ENCODE results near the gene ABCA8.
A peak's percentile ranks its signal among the peaks of the same experiment; 100 is the strongest.
"Not testable (repeated sequence)": the region's sequence is repeated elsewhere in the genome, so short reads cannot be mapped to it uniquely, and the experiment has no call there.

ABCA8 gene

DNA sequence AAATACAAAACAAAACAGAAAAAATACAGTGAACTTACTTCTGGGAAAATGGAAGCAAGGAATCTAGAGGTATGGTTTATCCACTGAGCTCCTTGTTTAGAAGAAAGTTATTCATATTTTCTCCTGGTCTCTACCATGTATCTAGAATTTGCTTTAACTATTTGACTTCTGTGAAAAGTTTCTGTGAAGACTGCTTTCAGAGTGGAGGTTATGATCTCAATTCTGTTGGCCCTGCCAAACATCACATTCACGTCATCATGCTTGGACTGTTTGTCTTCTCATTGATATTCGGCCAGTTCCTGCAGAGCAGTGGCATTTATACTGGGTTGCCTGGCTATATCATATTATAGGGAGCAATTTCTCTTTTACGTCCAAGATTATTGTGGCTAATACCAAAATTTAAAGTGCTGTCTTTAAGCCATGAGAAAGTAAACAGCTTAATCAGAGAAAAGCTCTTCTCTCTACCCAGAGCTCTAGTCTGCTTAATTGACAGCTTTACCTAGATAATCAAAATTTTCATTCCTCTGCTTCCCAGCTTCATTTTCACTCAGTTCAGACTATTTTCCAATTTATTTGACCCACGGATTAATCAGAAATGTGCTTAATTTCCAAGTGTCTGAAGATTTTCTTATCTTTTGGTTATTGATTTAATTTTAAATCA lies at the start of gene ABCA8:
ABCA8 (minus strand) TSS at position 212 of the 661 bp plus-strand sequence. CDS start 13,358 bp downstream, outside the sequence.
- DNase-seq (ENCODE audit: low read depth) = peak; percentile 88
- H3K4me3 ChIP-seq (replicated peaks; ENCODE audit: low read depth, low read length) = peak within 1 kb of the TSS; percentile 59
- no peak for TF ChIP-seq CTCF (IDR thresholded peaks at IDR 0.05; ENCODE audit: low read length, missing control alignments)

DNA sequence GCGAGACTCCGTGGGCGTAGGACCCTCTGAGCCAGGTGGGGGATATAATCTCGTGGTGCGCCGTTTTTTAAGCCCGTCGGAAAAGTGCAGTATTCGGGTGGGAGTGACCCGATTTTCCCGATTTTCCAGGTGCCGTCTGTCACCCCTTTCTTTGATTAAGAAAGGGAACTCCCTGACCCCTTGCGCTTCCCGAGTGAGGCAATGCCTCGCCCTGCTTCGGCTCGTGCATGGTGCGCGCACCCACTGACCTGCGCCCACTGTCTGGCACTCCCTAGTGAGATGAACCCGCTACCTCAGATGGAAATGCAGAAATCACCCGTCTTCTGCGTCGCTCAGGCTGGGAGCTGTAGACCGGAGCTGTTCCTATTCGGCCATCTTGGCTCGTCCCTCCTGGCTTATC lies 49.6 kb upstream of the ABCA8 start:
- H3K4me3 ChIP-seq (replicated peaks; ENCODE audit: low read depth, low read length); DNase-seq (ENCODE audit: low read depth): not testable (repeated sequence)

DNA sequence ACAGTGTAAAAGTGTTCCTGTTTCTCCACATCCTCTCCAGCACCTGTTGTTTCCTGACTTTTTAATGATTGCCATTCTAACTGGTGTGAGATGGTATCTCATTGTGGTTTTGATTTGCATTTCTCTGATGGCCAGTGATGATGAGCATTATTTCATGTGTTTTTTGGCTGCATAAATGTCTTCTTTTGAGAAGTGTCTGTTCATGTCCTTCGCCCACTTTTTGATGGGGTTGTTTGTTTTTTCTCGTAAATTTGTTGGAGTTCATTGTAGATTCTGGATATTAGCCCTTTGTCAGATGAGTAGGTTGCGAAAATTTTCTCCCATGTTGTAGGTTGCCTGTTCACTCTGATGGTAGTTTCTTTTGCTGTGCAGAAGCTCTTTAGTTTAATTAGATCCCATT lies 44.6 kb upstream of the ABCA8 start:
- DNase-seq (ENCODE audit: low read depth); H3K4me3 ChIP-seq (replicated peaks; ENCODE audit: low read depth, low read length): not testable (repeated sequence)

DNA sequence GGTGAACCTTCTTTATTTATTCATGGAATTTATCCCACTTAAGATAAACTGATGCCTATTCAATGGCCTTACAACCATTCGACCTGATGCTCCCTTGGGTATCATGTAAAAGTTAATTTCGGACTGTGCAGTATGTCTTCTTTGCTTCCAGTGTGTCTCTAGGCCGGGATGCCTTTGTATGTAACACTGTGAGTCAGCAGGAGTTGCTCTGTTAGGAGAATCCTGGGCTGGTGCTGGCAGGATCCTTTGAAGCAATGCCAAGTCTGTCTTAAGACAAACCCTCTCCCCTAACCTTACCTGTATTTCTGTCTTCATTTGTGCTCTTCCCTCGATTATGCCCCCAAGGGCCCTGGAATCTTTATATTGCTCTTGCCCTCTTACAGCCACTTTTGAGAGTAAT lies 37.9 kb upstream of the ABCA8 start:
- H3K4me3 ChIP-seq (replicated peaks; ENCODE audit: low read depth, low read length) = no peak overlapping the region
- TF ChIP-seq CTCF (IDR thresholded peaks at IDR 0.05; ENCODE audit: low read length, missing control alignments) = no peak
- peak; percentile 66 for DNase-seq (ENCODE audit: low read depth)

DNA sequence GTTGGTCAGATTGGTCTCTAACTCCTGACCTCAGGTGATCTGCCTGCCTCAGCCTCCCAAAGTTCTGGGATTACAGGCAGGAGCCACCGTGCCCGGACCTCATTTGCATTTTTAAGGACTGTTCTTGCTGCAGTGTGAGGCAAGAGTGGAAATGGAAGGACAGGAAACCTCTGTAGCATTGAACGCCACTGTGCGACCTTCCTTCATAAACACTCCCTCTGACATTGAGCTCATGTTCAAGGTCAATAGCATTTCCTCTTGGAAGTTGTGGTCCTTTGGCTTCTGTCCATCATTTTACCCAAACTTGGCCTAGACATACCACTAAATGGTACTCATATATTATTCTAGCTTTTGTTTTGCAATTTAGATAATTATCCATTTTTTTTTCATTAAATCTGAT lies 32.8 kb upstream of the ABCA8 start:
- no peak overlapping the region for H3K4me3 ChIP-seq (replicated peaks; ENCODE audit: low read depth, low read length)
- no peak for TF ChIP-seq CTCF (IDR thresholded peaks at IDR 0.05; ENCODE audit: low read length, missing control alignments)
- DNase-seq (ENCODE audit: low read depth) = no peak

DNA sequence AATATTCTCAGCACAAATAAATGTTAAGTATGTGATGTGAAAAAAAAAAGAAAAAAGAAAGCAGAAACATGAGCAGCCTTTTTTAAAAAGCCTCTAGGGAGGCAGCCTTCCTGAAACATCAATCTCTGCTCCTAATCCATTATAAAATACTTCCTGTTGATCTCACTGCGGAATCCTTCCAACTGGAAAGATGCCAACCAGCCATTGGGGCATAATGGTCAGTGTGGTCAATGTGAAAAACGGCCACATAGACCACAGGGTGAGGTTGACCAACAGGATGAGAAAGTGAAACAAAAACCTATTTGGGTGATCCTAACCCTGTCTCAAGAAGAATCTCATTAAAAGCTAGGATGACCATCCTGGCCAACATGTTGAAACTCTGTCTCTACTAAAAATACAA lies 26.1 kb upstream of the ABCA8 start:
- TF ChIP-seq CTCF (IDR thresholded peaks at IDR 0.05; ENCODE audit: low read length, missing control alignments) = no peak
- peak; percentile 91 for DNase-seq (ENCODE audit: low read depth)
- H3K4me3 ChIP-seq (replicated peaks; ENCODE audit: low read depth, low read length) = no peak overlapping the region

GRCh38 chr17:68973098-68973846 lies 18.1 kb upstream of the ABCA8 start:
- no peak overlapping the region for H3K4me3 ChIP-seq (replicated peaks; ENCODE audit: low read depth, low read length)
- TF ChIP-seq CTCF (IDR thresholded peaks at IDR 0.05; ENCODE audit: low read length, missing control alignments) = no peak
- DNase-seq (ENCODE audit: low read depth) = peak; percentile 26

Measured in fibroblast of pulmonary artery (primary cell).